CD4-positive, alpha-beta T cell treated with Interleukin-6 at 100 ng/mL for 8 hours (primary cell): Measurements from ENCODE around the gene NMRK2.

Experiments used
- DNase-seq: peaks from one replicate; pipeline ENCODE4 v3.0.0-alpha.2; 2020; ENCODE audit warnings: mixed read lengths, low spot score

NMRK2 gene

GRCh38 chr19:3981736-3982681, 49.1 kb downstream of the NMRK2 start:
- DNase-seq = no peak

- no peak for DNase-seq
These were observed 50.1 kb downstream of the NMRK2 start for GRCh38 chr19:3982701-3983541.

DNA sequence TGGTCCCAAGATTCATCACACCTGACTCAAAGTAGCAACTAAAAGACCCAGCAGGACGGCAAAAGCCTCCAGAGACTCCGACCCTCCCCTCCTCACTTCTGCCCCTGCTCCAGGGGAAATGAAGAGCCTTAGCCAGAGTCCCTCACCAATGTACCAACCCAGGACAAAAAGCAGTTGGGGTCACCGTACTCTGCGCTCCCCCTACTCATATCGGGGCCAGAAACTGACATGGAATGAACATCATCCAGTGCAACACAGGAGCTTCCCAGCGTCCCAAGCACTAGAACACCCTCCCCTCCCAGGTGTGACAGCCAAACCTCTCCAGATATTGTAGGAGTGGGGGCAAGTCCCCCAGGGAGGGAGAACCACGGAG, 50.7 kb downstream of the NMRK2 start:
- DNase-seq = no peak

GRCh38 chr19:3983936-3984583, 51.2 kb downstream of the NMRK2 start:
- DNase-seq = no peak

DNA sequence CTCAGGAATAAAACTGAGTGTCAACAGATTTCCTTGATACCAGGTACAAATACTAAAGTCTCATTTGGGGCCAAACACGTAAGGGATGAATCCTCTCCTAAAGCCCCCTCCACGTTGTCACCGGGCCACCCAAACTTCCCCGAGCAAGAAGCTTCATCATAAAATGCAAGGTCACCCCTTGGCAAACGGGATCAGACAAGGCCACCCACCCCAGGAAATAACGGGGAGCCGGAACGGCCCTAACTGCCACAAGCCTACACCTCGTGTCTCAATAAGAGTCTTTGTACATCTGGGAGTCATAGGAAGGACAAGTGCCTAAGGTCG, 51.7 kb downstream of the NMRK2 start:
- DNase-seq = no peak

DNA sequence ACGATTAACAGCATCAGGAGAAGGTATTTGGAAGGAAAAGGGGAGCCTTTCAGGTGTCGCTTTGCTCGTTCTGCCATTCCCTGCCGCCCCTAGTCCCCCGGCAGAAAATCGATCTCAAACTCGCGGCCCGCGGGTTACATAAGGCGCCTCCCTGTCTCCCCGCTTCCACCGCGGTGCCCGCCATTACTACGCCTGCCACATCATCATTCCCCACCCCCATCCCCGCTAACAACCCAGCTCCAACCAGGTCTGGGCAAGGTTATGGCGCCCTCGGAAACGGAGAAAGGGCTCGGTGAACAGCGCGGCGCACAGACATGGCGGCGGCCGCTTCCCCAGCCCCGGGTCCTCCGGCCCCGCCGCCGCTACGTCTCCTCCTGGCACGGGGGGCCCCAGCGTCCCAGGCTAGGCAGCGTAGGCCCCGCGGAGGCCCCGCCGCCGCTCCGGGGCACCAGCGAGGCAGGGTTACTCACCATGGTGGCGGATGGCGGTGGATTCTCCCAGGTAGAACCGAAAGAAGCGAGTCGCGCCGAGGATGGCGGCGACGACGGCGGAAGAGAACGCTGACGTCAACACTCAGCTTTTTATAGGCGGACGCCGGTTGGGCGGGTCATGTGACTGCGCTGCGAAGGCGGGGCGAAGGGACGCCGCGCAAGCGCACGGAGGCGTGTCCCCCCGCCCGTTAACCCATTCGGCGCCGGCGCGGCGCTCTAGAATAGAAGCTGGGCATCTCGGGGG, 52.2 kb downstream of the NMRK2 start, which contains the start of gene EEF2:
Gene EEF2, minus strand, starts transcription at position 556 of the 735 bp plus-strand sequence. Its CDS starts 83 bp downstream, at position 473.
- peak; percentile 90 for DNase-seq

DNA sequence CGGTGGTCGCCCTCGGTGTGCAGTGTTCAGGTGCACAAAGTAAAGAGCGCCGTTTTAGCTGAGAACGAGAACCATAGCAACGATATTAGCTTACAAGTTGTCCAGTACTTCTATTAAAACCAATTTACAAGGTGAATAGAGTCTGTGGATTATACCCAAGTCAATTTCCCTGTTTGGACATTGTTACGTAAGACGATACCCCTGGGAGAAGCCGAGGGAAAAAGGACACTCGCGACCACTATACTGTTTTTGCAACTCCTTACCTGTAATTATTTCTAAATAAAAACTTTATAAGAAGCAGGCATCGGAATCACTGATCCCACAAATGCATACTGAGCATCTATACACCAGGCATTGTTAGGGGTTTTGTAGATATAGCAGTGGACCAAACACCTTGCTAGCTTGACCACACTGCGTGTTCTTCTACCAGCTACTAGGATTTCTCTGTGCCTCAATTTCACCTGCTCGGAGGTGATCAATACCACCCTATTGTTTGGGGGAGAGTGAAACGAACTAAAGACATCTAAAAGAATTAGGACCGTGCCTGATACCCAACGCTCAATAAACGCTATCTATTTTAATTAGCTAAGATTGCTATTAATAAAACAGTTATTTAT, 52.9 kb downstream of the NMRK2 start:
- no peak for DNase-seq

DNA sequence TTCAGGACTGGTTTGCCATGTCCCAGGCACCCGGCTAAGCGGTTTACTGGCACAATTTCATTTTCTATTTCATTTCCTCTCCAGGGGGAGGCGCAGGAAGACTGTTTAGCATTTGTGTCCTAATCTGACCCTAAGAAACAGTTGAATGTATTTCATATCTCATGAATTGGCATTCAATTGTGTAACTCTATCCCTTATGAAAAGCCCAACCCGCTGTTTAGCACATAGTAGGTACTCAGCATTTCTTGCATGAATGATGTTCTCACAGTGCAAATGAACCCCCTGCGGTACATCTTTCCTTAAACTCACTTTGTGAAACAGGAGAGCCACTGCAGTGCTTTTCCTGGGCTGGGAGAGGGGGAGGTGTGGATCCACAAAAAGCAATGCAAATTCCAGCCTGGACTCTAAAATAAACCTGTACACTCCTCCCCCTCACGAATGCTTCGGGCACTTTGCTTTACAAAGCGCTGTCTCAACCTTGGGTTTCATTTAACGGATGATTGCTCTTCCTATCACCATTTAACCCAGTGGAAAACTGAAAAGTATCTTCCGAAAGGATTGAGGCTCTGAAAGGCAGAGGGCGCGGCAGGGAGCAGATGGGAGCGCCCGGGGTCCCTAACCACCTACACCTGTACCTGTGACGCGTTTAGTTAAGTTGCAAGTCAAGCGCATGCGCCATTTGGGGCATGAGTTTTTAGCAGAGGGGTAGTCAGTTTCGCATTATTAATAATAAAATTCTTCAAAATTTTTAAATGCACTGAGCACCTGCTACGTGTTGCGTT, 53.6 kb downstream of the NMRK2 start:
- DNase-seq = peak; percentile 72

- DNase-seq = peak; percentile 90
These were observed 54.9 kb downstream of the NMRK2 start for GRCh38 chr19:3987619-3988371.

DNA sequence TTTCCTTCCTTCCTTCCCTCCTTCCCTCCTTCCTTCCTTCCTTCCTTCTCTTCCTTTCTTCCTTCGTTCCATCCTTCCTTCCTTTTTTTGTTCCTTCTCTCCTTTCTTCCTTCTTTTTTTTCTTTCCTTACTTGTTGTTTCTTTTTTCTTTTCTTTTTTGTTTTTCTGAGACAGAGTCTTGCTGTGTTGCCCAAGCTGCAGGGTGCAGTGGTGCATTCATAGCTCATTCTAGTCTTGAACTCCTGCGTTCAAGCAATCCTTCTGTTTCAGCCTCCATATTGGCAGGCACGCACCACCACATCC, 57.9 kb downstream of the NMRK2 start:
- no peak for DNase-seq
